HEK293 (cell line): Measurements from ENCODE around the gene RBBP8.

Experiments
- CTCF ChIA-PET: fragments of 350-600 bp; formaldehyde crosslinking; extraction: SDS; loops from one replicate; lab custom pipeline; 2021; ENCODE audit warnings: antibody characterized with exemption; lab: Yijun Ruan, JAX
- POLR2A ChIA-PET: fragments of 300-600 bp; formaldehyde crosslinking; extraction: SDS; loops from one replicate; lab custom pipeline; 2020; ENCODE audit warnings: antibody characterized with exemption, inconsistent platforms; lab: Yijun Ruan, JAX
- H3K27ac ChIP-seq: fragments of 200-500 bp; sonication (Bioruptor generic); 2 replicates; pipeline ENCODE4 v1.5.1; 2014; ENCODE audit warnings: low read depth, low read length, control low read depth, inconsistent platforms; ENCODE audit errors: extremely low read depth
- H3K36me3 ChIP-seq, 2 experiments: fragments of 200-500 bp in 1 of 2; sonication (Bioruptor generic) in 1 of 2; 1 replicate in 1 of 2; 2 replicates in 1 of 2; pipeline ENCODE4 v1.5.1; 2014 to 2017; ENCODE audit warnings: inconsistent platforms in 2 of 2, low read length in 2 of 2; ENCODE audit not compliant: control insufficient read depth in 2 of 2, insufficient read depth in 1 of 2
- H3K4me1 ChIP-seq: fragments of 200-500 bp; sonication (Bioruptor generic); 2 replicates; pipeline ENCODE4 v1.5.1; 2014; ENCODE audit warnings: mild to moderate bottlenecking, low read length, inconsistent platforms; ENCODE audit not compliant: control insufficient read depth, insufficient read depth
- H3K4me3 ChIP-seq: 2 replicates; pipeline ENCODE4 v1.5.1; 2011; ENCODE audit warnings: low read depth, mild to moderate bottlenecking, control low read depth, low read length, moderate library complexity
- H3K9me3 ChIP-seq: fragments of 200-500 bp; sonication (Bioruptor generic); 2 replicates; pipeline ENCODE4 v1.5.1; 2014; ENCODE audit warnings: low read depth, low read length, inconsistent platforms; ENCODE audit not compliant: control insufficient read depth, insufficient read depth
- HOXA7 ChIP-seq: sonication (generic); formaldehyde crosslinking; IDR thresholded peaks from 2 replicates; pipeline ENCODE4 v1.8.1; 2022; ENCODE audit warnings: missing genetic modification reagents, borderline replicate concordance
- KLF1 ChIP-seq: fragments of 450-650 bp; formaldehyde crosslinking; IDR thresholded peaks from 2 replicates; pipeline ENCODE4 v1.5.1; 2016; ENCODE audit warnings: missing biosample characterization, missing genetic modification characterization
- KLF10 ChIP-seq: fragments of 450-650 bp; IDR thresholded peaks from 2 replicates; pipeline ENCODE4 v1.5.1; 2018; ENCODE audit warnings: missing biosample characterization, mild to moderate bottlenecking, missing genetic modification characterization
- KLF16 ChIP-seq: fragments of 450-650 bp; formaldehyde crosslinking; IDR thresholded peaks from 2 replicates; pipeline ENCODE4 v1.5.1; 2017; ENCODE audit warnings: missing biosample characterization, missing genetic modification characterization
- PRDM4 ChIP-seq: fragments of 450-650 bp; formaldehyde crosslinking; IDR thresholded peaks from 2 replicates; pipeline ENCODE4 v1.5.1; 2017; ENCODE audit warnings: missing biosample characterization, missing genetic modification characterization
- TCF7L2 ChIP-seq: IDR thresholded peaks from 2 replicates; pipeline ENCODE4 v1.6.1; 2011; ENCODE audit warnings: low read depth, mild to moderate bottlenecking, inconsistent platforms, low read length, moderate library complexity, borderline replicate concordance
- YY1 ChIP-seq: fragments of 450-650 bp; formaldehyde crosslinking; IDR thresholded peaks from 2 replicates; pipeline ENCODE4 v1.5.1; 2018; ENCODE audit warnings: missing biosample characterization, missing genetic modification characterization
- ZFP3 ChIP-seq: fragments of 450-650 bp; formaldehyde crosslinking; IDR thresholded peaks from 2 replicates; pipeline ENCODE4 v1.5.1; 2016; ENCODE audit warnings: low read depth, missing biosample characterization, missing genetic modification characterization
- ZNF175 ChIP-seq: fragments of 450-650 bp; formaldehyde crosslinking; IDR thresholded peaks from 2 replicates; pipeline ENCODE4 v1.5.1; 2016; ENCODE audit warnings: missing biosample characterization, missing genetic modification characterization
- ZNF211 ChIP-seq: fragments of 450-650 bp; formaldehyde crosslinking; IDR thresholded peaks from 2 replicates; pipeline ENCODE4 v1.5.1; 2016; ENCODE audit warnings: low read depth, missing biosample characterization, missing genetic modification characterization
- ZNF26 ChIP-seq: fragments of 450-650 bp; formaldehyde crosslinking; IDR thresholded peaks from 2 replicates; pipeline ENCODE4 v1.5.1; 2016; ENCODE audit warnings: missing biosample characterization, missing genetic modification characterization
- ZNF324 ChIP-seq: fragments of 450-650 bp; formaldehyde crosslinking; IDR thresholded peaks from 2 replicates; pipeline ENCODE4 v1.5.1; 2016; ENCODE audit warnings: missing biosample characterization, missing genetic modification characterization
- ZNF366 ChIP-seq: fragments of 450-650 bp; formaldehyde crosslinking; conservative IDR thresholded peaks from 2 replicates; pipeline ENCODE4 v1.5.1; 2016; ENCODE audit warnings: missing biosample characterization, missing genetic modification characterization
- ZNF394 ChIP-seq: fragments of 450-650 bp; formaldehyde crosslinking; IDR thresholded peaks from 2 replicates; pipeline ENCODE4 v1.5.1; 2016; ENCODE audit warnings: missing biosample characterization, missing genetic modification characterization, mild to moderate bottlenecking, moderate library complexity, borderline replicate concordance
- ZNF501 ChIP-seq: fragments of 450-650 bp; formaldehyde crosslinking; IDR thresholded peaks from 2 replicates; pipeline ENCODE4 v1.5.1; 2016; ENCODE audit warnings: missing biosample characterization, missing genetic modification characterization
- ZNF544 ChIP-seq: fragments of 450-650 bp; formaldehyde crosslinking; IDR thresholded peaks from 2 replicates; pipeline ENCODE4 v1.5.0; 2017; ENCODE audit warnings: missing biosample characterization, missing genetic modification characterization
- ZNF580 ChIP-seq: fragments of 450-650 bp; formaldehyde crosslinking; IDR thresholded peaks from 2 replicates; pipeline ENCODE4 v1.5.1; 2016; ENCODE audit warnings: missing biosample characterization, missing genetic modification characterization
- ZNF596 ChIP-seq: fragments of 450-650 bp; IDR thresholded peaks from 2 replicates; pipeline ENCODE4 v1.5.0; 2018; ENCODE audit warnings: missing biosample characterization, mild to moderate bottlenecking, missing genetic modification characterization, moderate library complexity
- ZNF610 ChIP-seq: fragments of 450-650 bp; formaldehyde crosslinking; IDR thresholded peaks from 2 replicates; pipeline ENCODE4 v1.5.1; 2016; ENCODE audit warnings: missing biosample characterization, missing genetic modification characterization, borderline replicate concordance
- ZNF791 ChIP-seq: fragments of 450-650 bp; formaldehyde crosslinking; IDR thresholded peaks from 2 replicates; pipeline ENCODE4 v1.5.1; 2016; ENCODE audit warnings: missing biosample characterization, missing genetic modification characterization
- ZNF792 ChIP-seq: fragments of 450-650 bp; formaldehyde crosslinking; IDR thresholded peaks from 2 replicates; pipeline ENCODE4 v1.5.1; 2016; ENCODE audit warnings: missing biosample characterization, missing genetic modification characterization
- ZNF837 ChIP-seq: fragments of 450-650 bp; formaldehyde crosslinking; IDR thresholded peaks from 2 replicates; pipeline ENCODE4 v1.5.1; 2016; ENCODE audit warnings: missing biosample characterization, missing genetic modification characterization
- TF ChIP-seq, protein P1 (sequence below): fragments of 450-650 bp; formaldehyde crosslinking; IDR thresholded peaks from 2 replicates; pipeline ENCODE4 v1.5.1; 2016; ENCODE audit warnings: missing biosample characterization, missing genetic modification characterization
- TF ChIP-seq, protein P2 (sequence below): fragments of 450-650 bp; formaldehyde crosslinking; IDR thresholded peaks from 2 replicates; pipeline ENCODE4 v1.5.1; 2016; ENCODE audit warnings: missing biosample characterization, missing genetic modification characterization
- TF ChIP-seq, protein P3 (sequence below): fragments of 450-650 bp; IDR thresholded peaks from 2 replicates; pipeline ENCODE4 v1.5.1; 2018; ENCODE audit warnings: missing biosample characterization, mild to moderate bottlenecking, missing genetic modification characterization

The RBBP8 gene

DNA sequence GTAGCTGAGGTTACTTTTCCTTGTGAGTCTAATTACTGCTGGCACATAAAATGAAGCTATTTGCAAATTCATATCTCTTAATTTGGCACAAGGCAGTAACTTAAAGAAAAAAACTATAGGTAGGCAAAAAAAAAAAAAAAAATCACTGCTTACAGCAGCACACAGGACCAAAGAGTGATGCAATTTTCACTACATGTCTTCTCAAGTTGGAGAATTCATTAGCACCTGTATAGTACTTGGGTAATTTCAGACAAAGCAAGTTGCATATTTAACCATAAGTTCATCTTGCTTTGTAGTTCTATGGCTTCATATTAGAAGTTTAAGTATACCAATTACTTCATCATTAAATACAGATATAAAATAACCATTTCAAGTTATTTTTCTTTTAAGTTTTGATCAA, 33.7 kb upstream of the RBBP8 start (continued):
- TF ChIP-seq ZNF175, result no peak
- TF ChIP-seq, all 188 proteins: peak for 0

GRCh38 chr18:22900558-22901238, 32.4 kb upstream of the RBBP8 start:
- Histone ChIP-seq H3K27ac (no peak overlapping the region), H3K9me3 (no peaks in the 10 kb centered on the region), H3K4me3 (no peak overlapping the region), H3K4me1 (no peaks in the 10 kb centered on the region), H3K36me3 (no peaks in the 10 kb centered on the region)
- POLR2A ChIA-PET, result no interaction called here
- CTCF ChIA-PET, result interaction anchor here (0.7 to 0.8 kb wide), 2 partner anchors 9 to 24 kb away, joined by 3 read pairs; no protein-coding TSS in a partner anchor
- no peak for TF ChIP-seq ZNF211 (tag by site-specific recombination)
- TF ChIP-seq, protein P1, sequence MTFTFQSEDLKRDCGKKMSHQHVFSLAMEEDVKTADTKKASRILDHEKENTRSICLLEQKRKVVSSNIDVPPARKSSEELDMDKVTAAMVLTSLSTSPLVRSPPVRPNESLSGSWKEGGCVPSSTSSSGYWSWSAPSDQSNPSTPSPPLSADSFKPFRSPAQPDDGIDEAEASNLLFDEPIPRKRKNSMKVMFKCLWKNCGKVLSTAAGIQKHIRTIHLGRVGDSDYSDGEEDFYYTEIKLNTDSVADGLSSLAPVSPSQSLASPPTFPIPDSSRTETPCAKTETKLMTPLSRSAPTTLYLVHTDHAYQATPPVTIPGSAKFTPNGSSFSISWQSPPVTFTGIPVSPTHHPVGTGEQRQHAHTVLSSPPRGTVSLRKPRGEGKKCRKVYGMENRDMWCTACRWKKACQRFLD (tag by site-specific recombination), result no peak
- TF ChIP-seq HOXA7 (CRISPR knock-in tag), result no peak
- no peak for TF ChIP-seq ZNF501 (tag by site-specific recombination)
- TF ChIP-seq ZNF837 (tag by site-specific recombination), result no peak
- TF ChIP-seq PRDM4 (tag by site-specific recombination), result no peak
- TF ChIP-seq, protein P2, sequence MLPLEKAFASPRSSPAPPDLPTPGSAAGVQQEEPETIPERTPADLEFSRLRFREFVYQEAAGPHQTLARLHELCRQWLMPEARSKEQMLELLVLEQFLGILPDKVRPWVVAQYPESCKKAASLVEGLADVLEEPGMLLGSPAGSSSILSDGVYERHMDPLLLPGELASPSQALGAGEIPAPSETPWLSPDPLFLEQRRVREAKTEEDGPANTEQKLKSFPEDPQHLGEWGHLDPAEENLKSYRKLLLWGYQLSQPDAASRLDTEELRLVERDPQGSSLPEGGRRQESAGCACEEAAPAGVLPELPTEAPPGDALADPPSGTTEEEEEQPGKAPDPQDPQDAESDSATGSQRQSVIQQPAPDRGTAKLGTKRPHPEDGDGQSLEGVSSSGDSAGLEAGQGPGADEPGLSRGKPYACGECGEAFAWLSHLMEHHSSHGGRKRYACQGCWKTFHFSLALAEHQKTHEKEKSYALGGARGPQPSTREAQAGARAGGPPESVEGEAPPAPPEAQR, result no peak
- TF ChIP-seq ZNF394 (tag by site-specific recombination), result no peak
- TF ChIP-seq ZFP3 (tag by site-specific recombination), result no peak
- no peak for TF ChIP-seq TCF7L2
- no peak for TF ChIP-seq KLF16
- TF ChIP-seq ZNF596 (tag by site-specific recombination), result no peak
- TF ChIP-seq KLF1 (tag by site-specific recombination), result no peak
- TF ChIP-seq ZNF610 (tag by site-specific recombination), result no peak

DNA sequence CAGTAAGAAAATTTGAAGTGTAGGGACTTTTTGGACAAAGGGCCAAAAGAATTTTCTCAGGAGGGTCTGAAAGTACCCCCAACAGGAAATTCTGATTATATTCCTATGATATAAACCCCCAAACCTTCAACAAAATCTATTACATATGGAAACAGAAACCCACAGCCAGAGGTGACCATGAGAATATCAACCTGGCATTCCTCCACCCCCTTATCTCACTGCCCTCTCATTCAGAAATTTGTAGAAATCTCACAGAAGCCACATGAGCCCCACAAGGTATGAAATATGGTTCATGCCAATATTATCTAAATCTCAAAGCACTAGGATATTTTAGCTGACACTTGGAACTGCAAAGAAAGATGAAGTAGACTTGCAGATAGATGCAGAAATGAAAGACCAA, 31.0 kb upstream of the RBBP8 start:
- TF ChIP-seq YY1 (tag by site-specific recombination) (no peak), ZNF791 (no peak), ZNF324 (tag by site-specific recombination) (no peak), ZNF792 (tag by site-specific recombination) (no peak), ZNF26 (tag by site-specific recombination) (no peak), ZNF580 (tag by site-specific recombination) (no peak), KLF10 (no peak), ZNF366 (no peak), ZNF544 (tag by site-specific recombination) (no peak)
- TF ChIP-seq, protein P3, sequence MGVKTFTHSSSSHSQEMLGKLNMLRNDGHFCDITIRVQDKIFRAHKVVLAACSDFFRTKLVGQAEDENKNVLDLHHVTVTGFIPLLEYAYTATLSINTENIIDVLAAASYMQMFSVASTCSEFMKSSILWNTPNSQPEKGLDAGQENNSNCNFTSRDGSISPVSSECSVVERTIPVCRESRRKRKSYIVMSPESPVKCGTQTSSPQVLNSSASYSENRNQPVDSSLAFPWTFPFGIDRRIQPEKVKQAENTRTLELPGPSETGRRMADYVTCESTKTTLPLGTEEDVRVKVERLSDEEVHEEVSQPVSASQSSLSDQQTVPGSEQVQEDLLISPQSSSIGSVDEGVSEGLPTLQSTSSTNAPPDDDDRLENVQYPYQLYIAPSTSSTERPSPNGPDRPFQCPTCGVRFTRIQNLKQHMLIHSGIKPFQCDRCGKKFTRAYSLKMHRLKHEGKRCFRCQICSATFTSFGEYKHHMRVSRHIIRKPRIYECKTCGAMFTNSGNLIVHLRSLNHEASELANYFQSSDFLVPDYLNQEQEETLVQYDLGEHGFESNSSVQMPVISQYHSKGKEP (tag by site-specific recombination), result no peak
- H3K27ac ChIP-seq, result no peak overlapping the region
- no peaks in the 10 kb centered on the region for H3K36me3 ChIP-seq
- H3K9me3 ChIP-seq, result no peaks in the 10 kb centered on the region
- no peaks in the 10 kb centered on the region for H3K4me1 ChIP-seq
- CTCF ChIA-PET, result no interaction called here
- no peak overlapping the region for H3K4me3 ChIP-seq
- POLR2A ChIA-PET, result no interaction called here
